Neural progenitor cell (in vitro differentiated cells): Measurements from ENCODE around the gene RADIL. TPM values are rescaled to one million over a fixed set of nuclear protein-coding genes. Genes with fewer than 3 reads are reported as not detected.
A peak's percentile ranks its signal among the peaks of the same experiment; 100 is the strongest.

ENCODE experiments used
- DNase-seq: peaks from one replicate; pipeline ENCODE4 v3.0.0-alpha.2; 2016; ENCODE audit warnings: low spot score
- H2AFZ ChIP-seq: fragments of 200-600 bp; sonication (generic); replicated peaks from 2 replicates; pipeline ENCODE4 v1.6.1; 2016; ENCODE audit warnings: antibody characterized with exemption
- H3F3A ChIP-seq: fragments of 200-600 bp; sonication (generic); 2 replicates; pipeline ENCODE4 v1.6.1; 2016; ENCODE audit warnings: antibody characterized with exemption, low read depth
- H3K27ac ChIP-seq: fragments of 200-600 bp; sonication (generic); 2 replicates; pipeline ENCODE4 v1.5.1; 2016; ENCODE audit warnings: mild to moderate bottlenecking
- H3K27me3 ChIP-seq: fragments of 200-600 bp; sonication (generic); 2 replicates; pipeline ENCODE4 v1.6.1; 2016; ENCODE audit warnings: mild to moderate bottlenecking, moderate library complexity
- H3K36me3 ChIP-seq: fragments of 200-600 bp; sonication (generic); 2 replicates; pipeline ENCODE4 v1.5.1; 2016
- H3K4me1 ChIP-seq: fragments of 200-600 bp; sonication (generic); 2 replicates; pipeline ENCODE4 v1.6.1; 2016; ENCODE audit warnings: mixed run types
- H3K4me2 ChIP-seq: fragments of 200-600 bp; sonication (generic); 2 replicates; pipeline ENCODE4 v1.6.1; 2016
- H3K4me3 ChIP-seq: fragments of 200-600 bp; sonication (generic); 2 replicates; pipeline ENCODE4 v1.5.1; 2016
- H3K79me2 ChIP-seq: fragments of 200-600 bp; sonication (generic); 2 replicates; pipeline ENCODE4 v1.6.1; 2016; ENCODE audit warnings: low read depth
- H3K9ac ChIP-seq: fragments of 200-600 bp; sonication (generic); 2 replicates; pipeline ENCODE4 v1.6.1; 2016
- H3K9me3 ChIP-seq: fragments of 200-600 bp; sonication (generic); 2 replicates; pipeline ENCODE4 v1.5.1; 2016; ENCODE audit warnings: low read depth
- H4K20me1 ChIP-seq: fragments of 200-600 bp; sonication (generic); 2 replicates; pipeline ENCODE4 v1.6.1; 2016; ENCODE audit warnings: low read depth
- H3K27ac Mint-ChIP-seq: 3 replicates; pipeline ENCODE4 v1.8.0; 2021; ENCODE audit warnings: mixed read lengths
- H3K27me3 Mint-ChIP-seq: 2 replicates; pipeline ENCODE4 v1.8.0; 2022; ENCODE audit warnings: low read depth, mild to moderate bottlenecking, inconsistent platforms, moderate library complexity, mixed read lengths; ENCODE audit not compliant: insufficient read depth
- H3K36me3 Mint-ChIP-seq: 3 replicates; pipeline ENCODE4 v1.8.0; 2021; ENCODE audit warnings: mixed read lengths
- H3K4me1 Mint-ChIP-seq: 3 replicates; pipeline ENCODE4 v1.8.0; 2021; ENCODE audit warnings: mixed read lengths
- H3K4me3 Mint-ChIP-seq: 3 replicates; pipeline ENCODE4 v1.8.0; 2021; ENCODE audit warnings: mild to moderate bottlenecking, moderate library complexity, mixed read lengths
- H3K9me3 Mint-ChIP-seq: 3 replicates; pipeline ENCODE4 v1.8.0; 2020; ENCODE audit warnings: mixed read lengths
- EZH2 ChIP-seq: fragments of 200-600 bp; sonication (generic); IDR thresholded peaks from 2 replicates; pipeline ENCODE4 v1.6.1; 2017; ENCODE audit warnings: antibody characterized with exemption, mild to moderate bottlenecking, moderate library complexity
- EZH2phosphoT487 ChIP-seq: fragments of 200-600 bp; sonication (generic); IDR thresholded peaks from 2 replicates; pipeline ENCODE4 v1.6.1; 2017; ENCODE audit warnings: antibody characterized with exemption
- total RNA-seq: library from RNA; depleted of rRNA; stranded (reverse); fragments of >200 nt; gene quantifications from 2 replicates; pipeline ENCODE4 v1.2.3, GENCODE V29; 2015; ENCODE audit warnings: low replicate concordance
- TF ChIP-seq, protein P1 (sequence below): fragments of 200-600 bp; sonication (generic); IDR thresholded peaks from 2 replicates; pipeline ENCODE4 v1.5.1; 2017; ENCODE audit warnings: antibody characterized with exemption, mild to moderate bottlenecking

Gene RADIL
- total RNA-seq, 1 donor from 2014 or later: 3.1 TPM

DNA sequence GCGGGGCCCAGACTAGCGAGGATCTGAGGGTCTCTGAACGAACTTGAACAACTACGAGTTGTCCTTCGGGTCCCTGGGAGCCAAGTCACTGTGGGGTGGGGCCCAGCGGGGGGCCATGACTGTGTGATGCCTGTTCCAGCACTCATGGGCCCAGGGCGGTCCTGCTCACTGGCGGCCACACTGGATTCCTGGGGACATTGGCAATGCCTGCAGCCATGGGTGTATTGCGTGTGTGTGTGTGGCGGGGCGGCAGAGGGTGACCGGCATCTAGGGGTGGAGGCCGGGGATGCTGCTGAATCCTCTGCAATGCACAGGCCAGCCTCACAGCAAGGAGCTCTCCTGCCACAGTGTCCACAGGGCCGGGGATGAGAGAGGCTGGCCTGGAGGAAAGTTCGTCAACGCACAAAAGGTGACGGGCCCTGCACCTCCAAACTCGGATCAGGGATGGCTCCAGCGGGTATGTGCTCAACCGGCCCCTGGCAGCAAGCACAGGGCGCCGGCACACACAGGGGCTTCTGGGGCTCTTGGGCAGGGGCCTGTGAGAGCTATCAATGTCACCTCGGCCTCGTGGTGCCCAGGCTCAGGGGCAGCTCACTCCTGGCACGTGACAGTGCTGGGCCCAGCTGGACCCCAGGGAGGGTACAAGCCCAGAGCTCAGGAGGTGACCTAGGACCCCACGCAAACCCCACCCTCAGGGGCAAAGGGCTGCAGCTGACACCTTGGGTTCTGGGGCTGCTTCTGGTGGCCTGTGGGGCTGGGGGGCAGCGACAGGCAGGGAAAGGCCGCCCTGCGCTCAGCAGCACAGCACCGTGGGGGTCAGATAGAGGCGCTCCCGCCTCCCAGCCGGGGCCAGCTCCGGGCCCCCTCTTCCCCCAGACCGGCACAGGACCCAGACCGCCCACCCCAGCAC is 49.6 kb downstream of the RADIL start:
- Mint-ChIP-seq H3K4me1 (peaks cover 19% of the 10 kb centered on the region), H3K27me3 (peaks cover 8% of the 10 kb centered on the region), H3K36me3 (peaks cover 14% of the 10 kb centered on the region), H3K4me3 (no peak overlapping the region), H3K27ac (no peak overlapping the region), H3K9me3 (no peaks in the 10 kb centered on the region)
- Histone ChIP-seq H3F3A (peaks cover 12% of the 10 kb centered on the region), H3K4me1 (peaks cover 15% of the 10 kb centered on the region), H4K20me1 (no peaks in the 10 kb centered on the region), H3K27ac (no peak overlapping the region), H3K9ac (no peak overlapping the region), H3K4me3 (no peak overlapping the region), H3K36me3 (no peaks in the 10 kb centered on the region), H2AFZ (no peak overlapping the region), H3K9me3 (no peaks in the 10 kb centered on the region), H3K79me2 (no peaks in the 10 kb centered on the region), H3K27me3 (no peaks in the 10 kb centered on the region), H3K4me2 (no peak overlapping the region)
- TF ChIP-seq, protein P1, sequence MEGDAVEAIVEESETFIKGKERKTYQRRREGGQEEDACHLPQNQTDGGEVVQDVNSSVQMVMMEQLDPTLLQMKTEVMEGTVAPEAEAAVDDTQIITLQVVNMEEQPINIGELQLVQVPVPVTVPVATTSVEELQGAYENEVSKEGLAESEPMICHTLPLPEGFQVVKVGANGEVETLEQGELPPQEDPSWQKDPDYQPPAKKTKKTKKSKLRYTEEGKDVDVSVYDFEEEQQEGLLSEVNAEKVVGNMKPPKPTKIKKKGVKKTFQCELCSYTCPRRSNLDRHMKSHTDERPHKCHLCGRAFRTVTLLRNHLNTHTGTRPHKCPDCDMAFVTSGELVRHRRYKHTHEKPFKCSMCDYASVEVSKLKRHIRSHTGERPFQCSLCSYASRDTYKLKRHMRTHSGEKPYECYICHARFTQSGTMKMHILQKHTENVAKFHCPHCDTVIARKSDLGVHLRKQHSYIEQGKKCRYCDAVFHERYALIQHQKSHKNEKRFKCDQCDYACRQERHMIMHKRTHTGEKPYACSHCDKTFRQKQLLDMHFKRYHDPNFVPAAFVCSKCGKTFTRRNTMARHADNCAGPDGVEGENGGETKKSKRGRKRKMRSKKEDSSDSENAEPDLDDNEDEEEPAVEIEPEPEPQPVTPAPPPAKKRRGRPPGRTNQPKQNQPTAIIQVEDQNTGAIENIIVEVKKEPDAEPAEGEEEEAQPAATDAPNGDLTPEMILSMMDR: no peak
- TF ChIP-seq EZH2 (no peak), EZH2phosphoT487 (no peak)
- no peak for DNase-seq

DNA sequence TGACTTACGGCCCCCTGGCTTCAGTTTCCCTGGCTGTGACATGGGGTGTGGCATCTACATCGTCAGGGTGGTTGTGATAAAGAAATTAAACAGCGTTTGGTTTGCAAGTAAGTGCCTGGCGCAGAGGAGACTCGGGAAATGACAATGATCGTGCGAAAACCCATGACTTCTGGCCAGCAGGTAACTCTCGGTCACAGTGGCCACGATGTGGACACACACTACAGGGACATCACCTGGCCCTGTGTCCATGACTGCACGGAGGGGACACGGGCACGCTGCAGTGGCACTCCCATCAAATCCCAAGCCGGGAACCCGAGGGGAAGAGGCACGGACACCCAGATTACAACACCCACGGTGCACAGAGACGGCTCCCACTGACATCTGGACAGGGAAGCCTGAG is 50.3 kb downstream of the RADIL start:
- Histone ChIP-seq H3K4me2 (no peak overlapping the region), H3K9ac (no peak overlapping the region), H4K20me1 (no peaks in the 10 kb centered on the region), H3K27me3 (no peaks in the 10 kb centered on the region), H3K27ac (no peak overlapping the region), H3F3A (peaks cover 10% of the 10 kb centered on the region), H3K4me3 (no peak overlapping the region), H3K4me1 (peaks cover 12% of the 10 kb centered on the region), H3K9me3 (no peaks in the 10 kb centered on the region), H2AFZ (no peak overlapping the region), H3K36me3 (no peaks in the 10 kb centered on the region), H3K79me2 (no peaks in the 10 kb centered on the region)
- no peaks in the 10 kb centered on the region for H3K9me3 Mint-ChIP-seq
- peak overlapping the region; percentile 63 for H3K27ac Mint-ChIP-seq
- no peak overlapping the region for H3K4me3 Mint-ChIP-seq
- TF ChIP-seq, protein P1: no peak
- TF ChIP-seq EZH2 (no peak), EZH2phosphoT487 (no peak)
- peaks cover 8% of the 10 kb centered on the region for H3K27me3 Mint-ChIP-seq
- DNase-seq: no peak
- peaks cover 18% of the 10 kb centered on the region for H3K36me3 Mint-ChIP-seq
- peaks cover 16% of the 10 kb centered on the region for H3K4me1 Mint-ChIP-seq

DNA sequence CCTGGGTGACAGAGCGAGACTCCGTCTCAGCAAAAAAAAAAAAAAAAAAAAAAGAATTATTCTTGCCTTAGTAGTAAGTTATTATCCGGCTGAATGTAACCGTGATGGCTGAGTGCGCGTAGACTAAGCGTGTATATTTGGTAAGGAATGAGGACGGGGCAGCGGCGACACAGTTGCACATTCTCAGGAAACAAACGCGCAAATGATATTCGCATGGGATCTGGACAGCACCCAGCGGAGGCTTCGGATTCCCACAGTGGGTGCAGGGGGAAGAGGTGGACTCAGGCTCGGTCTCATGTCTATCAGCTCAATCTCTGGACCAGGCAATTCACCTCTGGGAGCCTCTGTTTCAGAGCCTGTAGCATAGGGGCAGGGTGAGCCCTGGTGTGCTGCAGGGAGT is 50.8 kb downstream of the RADIL start:
- Histone ChIP-seq H3K27me3 (no peaks in the 10 kb centered on the region), H4K20me1 (no peaks in the 10 kb centered on the region), H3K4me2 (no peak overlapping the region), H3K4me1 (peaks cover 7% of the 10 kb centered on the region), H3K27ac (no peak overlapping the region), H3K4me3 (no peak overlapping the region), H3K9me3 (no peaks in the 10 kb centered on the region), H3K36me3 (no peaks in the 10 kb centered on the region), H3F3A (peaks cover 6% of the 10 kb centered on the region), H2AFZ (no peak overlapping the region), H3K9ac (no peak overlapping the region), H3K79me2 (no peaks in the 10 kb centered on the region)
- Mint-ChIP-seq H3K36me3 (peaks cover 18% of the 10 kb centered on the region), H3K27me3 (peaks cover 8% of the 10 kb centered on the region), H3K4me1 (peaks cover 15% of the 10 kb centered on the region), H3K4me3 (peak overlapping the region; percentile 58), H3K9me3 (no peaks in the 10 kb centered on the region), H3K27ac (no peak overlapping the region)
- DNase-seq: no peak
- no peak for TF ChIP-seq EZH2phosphoT487
- TF ChIP-seq, protein P1: no peak
- TF ChIP-seq EZH2: no peak
